Motor neuron (in vitro differentiated cells): ENCODE data around the gene KATNBL1. TPM values are rescaled to one million over a fixed set of nuclear protein-coding genes. Genes with fewer than 3 reads are reported as not detected.
A peak's percentile ranks its signal among the peaks of the same experiment; 100 is the strongest.
"Not testable (repeated sequence)": the region's sequence is repeated elsewhere in the genome, so short reads cannot be mapped to it uniquely, and the experiment has no call there.

Experiments used
- ATAC-seq, 8 experiments: fragments of 200-7000 bp; cut with Tn5 transposase; replicated peaks in 6 of 8; 2 replicates each; pipeline ENCODE4 v1.8.0; 2021; ENCODE audit warnings: mild to moderate bottlenecking in 8 of 8, moderate library complexity in 8 of 8
- H3K27ac ChIP-seq, 2 donors: fragments of 250-450 bp; sonication (Bioruptor Pico); 2 replicates each; pipeline ENCODE4 v1.9.0; 2021; ENCODE audit warnings: antibody characterized with exemption in 2 of 2, mild to moderate bottlenecking in 2 of 2, moderate library complexity in 1 of 2
- H3K4me1 ChIP-seq, 2 donors: fragments of 250-450 bp; sonication (Bioruptor Pico); replicated peaks in 1 of 2; 2 replicates each; pipeline ENCODE4 v1.6.1; 2021; ENCODE audit warnings: antibody characterized with exemption in 2 of 2, mild to moderate bottlenecking in 2 of 2, moderate library complexity in 1 of 2
- H3K4me3 ChIP-seq, 5 donors: fragments of 250-450 bp; sonication (Bioruptor Pico); 2 replicates each; pipeline ENCODE4 v1.9.0; 2021; ENCODE audit warnings: antibody characterized with exemption in 5 of 5, mild to moderate bottlenecking in 5 of 5, moderate library complexity in 4 of 5
- WGBS, 10 experiments: fragments of 450-650 bp; shearing (Covaris generic); methylation state at CpG; one replicate each; pipeline ENCODE4 v1.0.0; 2022; 5-methylcytosine and 5-hydroxymethylcytosine counted together
- in situ Hi-C, 9 experiments: fragments of 400-800 bp; cut with MboI; loops; one replicate each; pipeline ENCODE4 v1.15.0; 2021; ENCODE audit warnings: low sequenced_read_pairs in 9 of 9, low pct_unique_long_range_greater_than_20kb in 2 of 9; ENCODE audit not compliant: unreplicated experiment in 9 of 9
- total RNA-seq, 8 experiments: library from RNA; unstranded; fragments of 300-600 nt; gene quantifications; 2 replicates each; pipeline versions ENCODE4 v1.2.3 to v1.2.4, GENCODE V29; 2022

The KATNBL1 gene
- total RNA-seq, 8 experiments from 2014 or later, result 19.3 to 52.0 (median 41.7) TPM

- H3K4me3 ChIP-seq, result no peak overlapping the region
- H3K4me1 ChIP-seq, result no peaks in the 10 kb centered on the region
- ATAC-seq, result no peak
- 60 to 92% (median 79%) methylated on average over 1 to 6 of the region's 6 CpGs; no CpG with 5 or more reads in 2 of the 10 experiments for WGBS, 10 experiments
- in situ Hi-C loops, result loop anchor here in 2 of 9 experiments (25.0 kb wide), 1 partner anchor 104 kb away; the partner anchor contains the start of genes NOP10 (in 2 of the 2), NUTM1 (in 2 of the 2) and SLC12A6 (in 2 of the 2)
- no peak overlapping the region for H3K27ac ChIP-seq
Measured at GRCh38 chr15:34233614-34234013, 23.7 kb upstream of the KATNBL1 start.

GRCh38 chr15:34223904-34224596 is 14.2 kb upstream of the KATNBL1 start:
- peaks cover 7 to 11% of the 10 kb centered on the region in 2 donors for H3K4me1 ChIP-seq
- peak overlapping the region; percentile 59 to 94 (median 89) for H3K4me3 ChIP-seq
- WGBS, 10 experiments, result 0 to 98% (median 67%) methylated on average over 1 to 18 of the region's 24 CpGs
- peak overlapping the region; percentile 74 to 93 for H3K27ac ChIP-seq
- ATAC-seq, result peak in 2 of 8 experiments; percentile 3 to 5
- in situ Hi-C loops, result loop anchor here in 5 of 9 experiments (10.0 to 25.0 kb wide), 2 partner anchors 112 to 119 kb away; partner anchors contain the start of genes EMC7 (in 5 of the 5) and PGBD4 (in 5 of the 5)

- no peak for ATAC-seq
- in situ Hi-C loops, result loop anchor here in 5 of 9 experiments (10.0 to 25.0 kb wide), 2 partner anchors 105 to 113 kb away; partner anchors contain the start of genes EMC7 (in 5 of the 5) and PGBD4 (in 5 of the 5)
- Histone ChIP-seq H3K4me3 (no peak overlapping the region), H3K4me1 (no peaks in the 10 kb centered on the region), H3K27ac (no peak overlapping the region)
- WGBS, 10 experiments, result 73 to 91% (median 86%) methylated on average over 3 to 7 of the region's 7 CpGs
Measured at GRCh38 chr15:34217587-34218225, 7.8 kb upstream of the KATNBL1 start.

GRCh38 chr15:34216527-34217270 is 6.8 kb upstream of the KATNBL1 start:
- ATAC-seq, result no peak
- no peak overlapping the region for H3K27ac ChIP-seq
- no peak overlapping the region for H3K4me3 ChIP-seq
- in situ Hi-C loops, result loop anchor here in 5 of 9 experiments (10.0 to 25.0 kb wide), 2 partner anchors 104 to 112 kb away; partner anchors contain the start of genes EMC7 (in 5 of the 5) and PGBD4 (in 5 of the 5)
- H3K4me1 ChIP-seq, result no peaks in the 10 kb centered on the region

- WGBS, 10 experiments, result 7 to 82% (median 56%) methylated on average over 1 to 2 of the region's 3 CpGs; no CpG with 5 or more reads in 5 of the 10 experiments
- Histone ChIP-seq H3K27ac (no peak overlapping the region), H3K4me3 (no peak overlapping the region), H3K4me1 (no peaks in the 10 kb centered on the region)
- in situ Hi-C loops, result loop anchor here in 5 of 9 experiments (10.0 to 25.0 kb wide), 2 partner anchors 102 to 109 kb away; partner anchors contain the start of genes EMC7 (in 5 of the 5) and PGBD4 (in 5 of the 5)
- ATAC-seq, result no peak
Measured at GRCh38 chr15:34214135-34214534, 4.2 kb upstream of the KATNBL1 start.

GRCh38 chr15:34213690-34214089 is 3.8 kb upstream of the KATNBL1 start:
- Histone ChIP-seq H3K4me1 (peaks cover under 1 to 2% of the 10 kb centered on the region in 2 donors), H3K4me3 (no peak overlapping the region), H3K27ac (no peak overlapping the region)
- in situ Hi-C loops, result loop anchor here in 5 of 9 experiments (10.0 to 25.0 kb wide), 2 partner anchors 101 to 109 kb away; partner anchors contain the start of genes EMC7 (in 5 of the 5) and PGBD4 (in 5 of the 5)
- WGBS, 10 experiments, result 8 to 73% (median 44%) methylated on average over 1 to 3 of the region's 4 CpGs; no CpG with 5 or more reads in 2 of the 10 experiments
- no peak for ATAC-seq

GRCh38 chr15:34206011-34206410 is 3.9 kb downstream of the KATNBL1 start:
- Histone ChIP-seq H3K27ac (no peak overlapping the region), H3K4me1 (peaks cover 4 to 10% of the 10 kb centered on the region in 2 donors), H3K4me3 (no peak overlapping the region)
- ATAC-seq, result no peak
- WGBS, 10 experiments, result 88 to 100% (median 93%) methylated on average over 1 to 4 of the region's 4 CpGs; no CpG with 5 or more reads in 1 of the 10 experiments
- in situ Hi-C loops, result loop anchor here in 4 of 9 experiments (25.0 kb wide), 1 partner anchor 94 kb away; the partner anchor contains the start of genes EMC7 (in 4 of the 4) and PGBD4 (in 4 of the 4)

- H3K4me1 ChIP-seq, result peaks cover 4 to 10% of the 10 kb centered on the region in 2 donors
- 100% methylated on average over 1 of the region's 1 CpG; no CpG with 5 or more reads in 9 of the 10 experiments for WGBS, 10 experiments
- in situ Hi-C loops, result loop anchor here in 4 of 9 experiments (25.0 kb wide), 1 partner anchor 92 kb away; the partner anchor contains the start of genes EMC7 (in 4 of the 4) and PGBD4 (in 4 of the 4)
- ATAC-seq, result no peak
- H3K27ac ChIP-seq, result no peak overlapping the region
- H3K4me3 ChIP-seq, result no peak overlapping the region
Measured at GRCh38 chr15:34203936-34204335, 6.0 kb downstream of the KATNBL1 start.

- Histone ChIP-seq H3K4me3 (no peak overlapping the region), H3K27ac (no peak overlapping the region), H3K4me1 (peaks cover 0 to 4% of the 10 kb centered on the region in 2 donors)
- in situ Hi-C loops, result loop anchor here in 4 of 9 experiments (25.0 kb wide), 1 partner anchor 91 kb away; the partner anchor contains the start of genes EMC7 (in 4 of the 4) and PGBD4 (in 4 of the 4)
- peak in 3 of 8 experiments; percentile 33 to 98 (median 90) for ATAC-seq
- WGBS, 10 experiments, result 29 to 100% (median 93%) methylated on average over 1 of the region's 1 CpG; no CpG with 5 or more reads in 2 of the 10 experiments
Measured at GRCh38 chr15:34203305-34203704, 6.6 kb downstream of the KATNBL1 start.

- WGBS, 10 experiments, result 50 to 100% (median 83%) methylated on average over 1 to 6 of the region's 7 CpGs; no CpG with 5 or more reads in 3 of the 10 experiments
- H3K4me1 ChIP-seq, H3K27ac ChIP-seq, in situ Hi-C loops, ATAC-seq, H3K4me3 ChIP-seq: not testable (repeated sequence)
Measured at GRCh38 chr15:34193272-34193671, 16.6 kb downstream of the KATNBL1 start.

GRCh38 chr15:34188711-34189110 is 21.2 kb downstream of the KATNBL1 start:
- no peak for ATAC-seq
- Histone ChIP-seq H3K4me1 (no peaks in the 10 kb centered on the region), H3K4me3 (no peak overlapping the region), H3K27ac (no peak overlapping the region)
- 37 to 100% (median 91%) methylated on average over 1 to 5 of the region's 5 CpGs; no CpG with 5 or more reads in 1 of the 10 experiments for WGBS, 10 experiments
- in situ Hi-C loops, result no loop called here

- H3K4me3 ChIP-seq, result no peak overlapping the region
- no peak for ATAC-seq
- WGBS, 10 experiments, result 71 to 100% (median 90%) methylated on average over 1 to 4 of the region's 4 CpGs; no CpG with 5 or more reads in 2 of the 10 experiments
- no peaks in the 10 kb centered on the region for H3K4me1 ChIP-seq
- in situ Hi-C loops, result no loop called here
- no peak overlapping the region for H3K27ac ChIP-seq
Measured at GRCh38 chr15:34185666-34186065, 24.2 kb downstream of the KATNBL1 start.
